Skin epidermis (tissue), 12 donors: Measurements from ENCODE around the gene KCNA10.

ENCODE experiments used
- H3K27ac ChIP-seq, 21 experiments: fragments of 200-600 bp; sonication (generic) in 11 of 21; one replicate each; pipeline ENCODE4 v1.5.0; 2020; ENCODE audit warnings: mild to moderate bottlenecking in 3 of 21, inconsistent platforms in 2 of 21, moderate library complexity in 2 of 21
- H3K4me3 ChIP-seq, 7 experiments: fragments of 200-600 bp; sonication (generic) in 2 of 7; one replicate each; pipeline ENCODE4 v1.5.0; 2020; ENCODE audit warnings: inconsistent platforms in 2 of 7, mild to moderate bottlenecking in 2 of 7, moderate library complexity in 1 of 7

Gene KCNA10

DNA sequence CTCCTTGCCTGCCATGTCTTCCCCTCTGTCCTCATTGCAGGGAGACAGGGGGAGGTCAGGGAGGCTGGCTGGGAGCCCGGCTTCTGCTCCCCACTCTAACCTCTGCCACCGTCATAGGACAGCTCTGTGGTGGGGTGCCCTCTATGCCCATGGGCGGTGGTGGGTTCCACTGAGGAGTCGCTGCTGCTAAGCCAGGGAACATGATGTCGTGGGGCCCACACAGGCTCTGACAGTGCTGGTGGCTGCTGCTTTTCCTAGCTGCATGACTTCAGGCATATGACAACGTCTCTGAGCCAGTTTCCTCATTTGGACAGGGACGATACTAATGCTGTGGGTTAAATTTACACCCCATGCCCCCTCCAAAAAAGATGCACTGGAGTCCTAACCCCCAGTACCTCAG, 14.7 kb downstream of the KCNA10 start:
- Histone ChIP-seq H3K27ac (no peak overlapping the region), H3K4me3 (no peak overlapping the region)

DNA sequence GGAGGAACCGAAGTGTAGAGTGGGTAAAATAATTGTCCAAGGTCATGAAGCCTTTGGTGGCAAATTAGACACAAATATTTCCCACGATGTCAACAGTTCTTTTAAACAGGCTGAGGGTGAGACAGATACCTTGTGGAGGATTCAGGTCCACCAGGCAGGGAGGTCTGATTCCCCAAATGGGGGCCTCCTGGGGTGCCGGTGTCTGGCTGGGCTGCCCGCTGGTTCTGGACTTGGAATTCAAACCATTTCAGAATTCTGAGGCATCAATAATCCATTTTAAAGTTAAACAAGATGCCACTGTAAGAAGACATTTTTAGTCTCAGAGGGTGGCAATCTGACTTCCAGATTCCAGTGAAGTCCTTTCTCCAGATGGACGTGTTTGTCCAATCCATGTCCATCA, 15.5 kb downstream of the KCNA10 start:
- no peak overlapping the region for H3K27ac ChIP-seq
- no peak overlapping the region for H3K4me3 ChIP-seq

DNA sequence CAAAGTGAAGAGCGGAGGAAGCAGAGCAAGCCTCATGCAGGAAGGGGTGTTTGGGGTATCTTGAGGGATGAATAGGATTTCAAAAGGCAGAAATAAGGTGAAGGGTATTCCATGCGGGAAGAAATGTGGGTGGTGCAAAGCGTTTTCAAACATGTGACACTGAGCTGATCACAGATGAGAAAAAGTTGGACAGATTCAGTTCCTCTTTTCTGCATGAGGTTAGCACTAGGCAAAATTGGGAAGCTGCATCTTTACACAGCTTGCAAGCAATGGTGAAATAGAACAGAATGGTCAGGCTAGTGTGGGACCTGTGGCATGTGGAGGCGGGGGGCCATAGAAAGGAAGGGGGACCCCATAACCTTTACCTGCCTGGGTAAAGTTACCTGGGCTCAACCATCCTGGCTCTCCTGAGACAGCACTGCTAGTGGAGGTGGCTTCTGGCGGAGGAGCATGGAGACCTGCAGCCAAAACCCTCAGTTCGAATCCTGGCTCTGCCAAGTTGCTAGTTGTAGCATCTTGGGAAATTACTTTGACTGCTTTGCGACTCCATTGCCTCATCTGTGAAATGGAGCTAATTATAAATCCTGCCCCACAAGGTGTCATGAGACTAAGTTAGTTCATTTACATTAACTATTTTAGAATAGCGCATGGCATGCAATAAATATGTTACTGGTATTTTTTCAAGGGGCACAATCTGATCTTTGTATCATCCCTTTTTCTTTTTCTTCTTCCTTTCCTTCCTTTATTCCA, 16.4 kb downstream of the KCNA10 start:
- peak overlapping the region in 1 of 21 experiments; percentile 36 for H3K27ac ChIP-seq
- H3K4me3 ChIP-seq: no peak overlapping the region

DNA sequence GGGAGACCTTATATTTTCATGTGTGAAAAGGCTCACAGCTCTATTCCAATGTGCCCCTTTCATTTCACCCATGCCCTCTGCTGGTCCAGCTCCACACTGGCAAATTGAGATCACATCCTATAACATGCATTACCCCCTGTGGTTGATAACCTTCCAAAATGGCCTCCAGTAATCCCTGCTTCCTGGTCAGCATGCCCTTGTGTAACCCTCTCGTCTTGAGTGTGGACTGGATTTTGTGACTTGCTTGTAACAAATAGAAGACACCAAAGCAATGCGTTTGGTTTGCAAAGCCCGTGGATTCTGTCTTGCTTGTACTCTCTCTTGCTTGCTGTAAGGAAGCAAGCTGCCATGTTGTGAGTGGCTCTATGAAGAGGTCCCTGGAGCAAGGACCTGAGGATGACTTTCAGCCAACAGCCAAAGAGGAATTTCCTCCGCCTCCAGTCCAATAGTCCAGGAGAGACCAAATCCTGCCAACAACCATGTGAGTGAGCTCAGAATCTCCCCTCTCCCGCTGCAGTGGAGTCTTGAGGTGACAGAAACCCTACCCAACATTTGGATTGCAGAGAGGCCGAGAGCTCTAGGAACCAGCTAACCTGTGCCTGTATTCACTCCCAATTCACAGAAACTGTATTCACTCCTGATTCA, 17.4 kb downstream of the KCNA10 start:
- Histone ChIP-seq H3K27ac (no peak overlapping the region), H3K4me3 (no peak overlapping the region)

DNA sequence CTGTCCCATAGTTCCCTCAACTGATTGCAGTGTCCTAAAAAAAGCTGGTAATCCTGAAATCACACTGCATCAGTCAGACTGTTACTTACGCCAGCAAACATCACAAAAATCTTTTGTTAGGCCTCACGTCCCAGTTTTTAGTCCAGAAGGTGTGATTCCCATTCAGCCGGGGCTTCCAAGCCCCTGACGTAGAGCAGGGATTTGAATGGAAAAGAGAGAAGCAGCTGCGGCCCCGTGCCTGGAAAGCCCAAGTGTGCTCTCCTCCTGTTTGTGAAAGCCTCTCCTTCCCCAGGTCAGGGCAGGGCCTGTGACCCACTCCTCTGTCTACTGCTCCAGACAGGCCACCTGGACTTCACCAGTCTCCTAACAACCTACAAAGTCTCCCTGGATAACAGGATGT, 20.7 kb downstream of the KCNA10 start:
- no peak overlapping the region for H3K27ac ChIP-seq
- no peak overlapping the region for H3K4me3 ChIP-seq

DNA sequence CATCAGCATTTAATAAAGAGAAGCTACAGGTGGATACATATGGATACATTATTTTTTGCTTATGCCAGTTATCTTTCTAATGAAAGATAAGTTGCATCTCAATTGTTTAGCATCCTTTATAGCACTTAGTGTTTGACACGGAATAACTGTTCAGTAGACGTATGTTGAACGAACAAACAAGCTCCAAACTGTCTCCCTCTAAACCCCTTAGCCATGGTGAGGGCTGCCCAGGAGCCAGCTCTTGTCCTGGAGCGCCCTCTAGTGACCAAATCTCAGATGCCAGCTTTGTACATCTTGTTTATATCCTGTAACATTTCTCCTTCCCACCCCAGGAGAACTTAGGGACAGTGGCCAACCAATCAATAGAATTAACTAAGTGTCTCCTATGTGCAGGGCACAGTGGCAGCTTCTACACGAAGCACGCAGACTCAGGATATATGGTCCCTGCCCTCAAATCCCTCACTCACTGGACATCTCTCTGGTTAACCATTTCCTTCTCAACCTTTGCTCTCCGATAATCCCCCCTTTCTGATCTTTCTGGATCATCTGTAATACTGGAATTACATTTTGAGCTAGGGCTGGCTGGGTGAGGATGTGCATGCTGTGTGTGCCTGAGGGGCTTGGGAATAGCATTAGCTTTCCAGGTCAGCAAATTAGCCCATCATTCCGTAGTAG, 22.9 kb downstream of the KCNA10 start:
- Histone ChIP-seq H3K27ac (no peak overlapping the region), H3K4me3 (no peak overlapping the region)

DNA sequence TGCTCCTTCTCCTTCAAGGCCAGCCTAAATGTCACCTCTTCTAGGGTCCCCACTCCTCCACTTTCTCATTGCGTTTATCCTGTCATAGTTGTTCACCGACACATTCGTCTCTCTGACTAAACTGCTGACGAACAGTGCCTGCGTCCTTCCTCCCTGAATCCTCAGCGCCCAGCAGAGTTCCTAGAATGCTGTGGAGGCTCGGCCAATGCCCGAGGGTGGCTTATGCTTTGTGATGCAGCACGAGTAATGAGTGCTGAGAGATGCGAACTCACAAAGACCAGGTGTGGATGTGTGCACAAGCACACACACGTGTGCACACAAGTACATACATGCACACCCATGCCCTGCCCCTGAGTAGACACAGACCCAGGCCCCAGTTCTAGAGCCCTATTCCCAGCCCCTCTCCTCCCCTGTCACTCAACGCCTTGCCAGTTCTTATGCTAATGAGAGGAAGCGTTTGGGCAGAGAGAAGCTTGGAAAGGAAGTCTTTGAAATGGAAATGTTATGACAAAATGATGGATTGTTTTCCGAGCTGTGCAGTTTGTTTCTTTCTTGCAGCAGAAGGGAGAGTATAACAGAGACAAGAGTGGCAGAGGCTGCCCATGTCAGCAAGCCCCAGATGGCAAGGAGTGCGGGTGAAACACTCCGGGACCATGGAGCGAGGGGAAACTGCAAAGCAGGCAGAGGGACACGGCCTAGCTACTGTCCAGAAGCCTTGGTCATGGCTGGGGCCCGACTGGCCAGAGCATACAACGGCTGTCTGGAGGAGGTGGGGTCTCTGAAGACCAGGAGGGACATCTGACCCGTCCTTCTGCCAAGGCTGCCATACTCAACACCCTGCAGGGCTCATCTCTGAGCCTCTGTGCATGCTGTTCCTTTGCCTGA, 24.2 kb downstream of the KCNA10 start:
- Histone ChIP-seq H3K27ac (no peak overlapping the region), H3K4me3 (no peak overlapping the region)

DNA sequence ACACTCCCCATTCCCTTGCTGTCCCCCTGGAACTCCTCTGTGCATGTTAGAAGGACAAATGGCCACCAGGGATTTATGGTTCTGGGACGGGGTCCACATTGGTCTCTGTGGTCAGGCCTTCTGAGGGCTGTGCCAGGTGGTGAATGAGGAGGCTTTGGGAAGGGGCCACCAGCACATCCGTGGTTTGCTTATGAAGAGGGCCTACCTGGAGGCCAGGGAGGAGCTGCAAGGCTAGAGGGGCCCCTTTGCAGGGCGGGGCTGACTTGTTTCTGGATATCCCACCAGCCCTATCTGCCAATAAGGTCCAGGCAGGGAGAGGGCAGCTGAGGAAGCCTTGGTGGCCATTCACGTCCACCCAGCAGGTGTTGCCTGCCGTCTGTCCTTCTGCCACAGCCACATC, 24.9 kb downstream of the KCNA10 start:
- Histone ChIP-seq H3K27ac (no peak overlapping the region), H3K4me3 (no peak overlapping the region)

DNA sequence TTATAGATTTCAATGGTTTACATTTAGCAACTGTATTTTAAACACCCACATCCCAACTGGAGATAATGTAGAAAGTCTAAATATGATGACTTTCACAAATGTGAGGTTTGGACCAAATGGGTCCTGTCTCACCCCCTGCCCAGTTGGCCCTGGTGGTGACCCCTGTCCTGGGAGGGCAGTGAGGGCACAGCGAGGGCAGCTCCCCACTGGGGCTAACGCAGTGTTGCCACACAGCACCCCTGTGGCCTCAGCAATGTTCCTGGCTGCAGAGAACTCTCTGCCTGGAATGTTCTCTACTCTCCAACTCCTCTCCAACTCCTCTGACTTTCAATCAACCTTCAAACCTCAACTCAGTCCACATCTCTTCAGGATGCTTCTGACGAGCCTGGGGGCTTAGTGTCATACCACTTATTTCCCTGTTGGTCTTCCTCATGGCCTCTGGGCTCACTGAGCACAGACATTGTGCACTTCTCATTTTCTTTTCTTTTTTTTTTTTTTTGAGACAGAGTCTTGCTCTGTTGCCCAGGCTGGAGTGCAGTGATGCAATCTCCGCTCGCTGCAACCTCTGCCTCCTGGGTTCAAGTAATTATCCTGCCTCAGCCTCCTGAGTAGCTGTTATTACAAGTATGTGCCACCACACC, 25.8 kb downstream of the KCNA10 start:
- no peak overlapping the region for H3K27ac ChIP-seq
- no peak overlapping the region for H3K4me3 ChIP-seq

DNA sequence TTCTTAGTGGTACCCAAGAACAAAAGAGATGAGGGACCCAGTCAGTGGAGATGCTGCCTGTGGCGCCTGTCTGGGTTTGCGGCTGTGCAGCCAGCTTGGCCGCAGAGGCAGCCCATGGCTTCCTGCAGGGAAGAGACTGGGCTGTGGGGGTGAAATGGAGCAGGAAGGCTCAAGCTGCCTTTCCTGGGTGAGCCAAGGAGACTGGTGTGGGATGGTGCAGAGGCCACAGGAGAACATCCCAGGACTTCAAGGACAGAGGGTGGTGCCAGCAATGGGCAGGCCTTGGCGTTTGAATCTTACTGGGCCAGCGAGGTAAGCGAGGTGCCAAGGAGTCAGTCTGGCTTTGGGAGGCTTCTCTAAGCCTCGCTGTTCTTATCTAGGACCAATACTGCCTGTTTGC, 26.4 kb downstream of the KCNA10 start:
- H3K4me3 ChIP-seq: no peak overlapping the region
- H3K27ac ChIP-seq: no peak overlapping the region

DNA sequence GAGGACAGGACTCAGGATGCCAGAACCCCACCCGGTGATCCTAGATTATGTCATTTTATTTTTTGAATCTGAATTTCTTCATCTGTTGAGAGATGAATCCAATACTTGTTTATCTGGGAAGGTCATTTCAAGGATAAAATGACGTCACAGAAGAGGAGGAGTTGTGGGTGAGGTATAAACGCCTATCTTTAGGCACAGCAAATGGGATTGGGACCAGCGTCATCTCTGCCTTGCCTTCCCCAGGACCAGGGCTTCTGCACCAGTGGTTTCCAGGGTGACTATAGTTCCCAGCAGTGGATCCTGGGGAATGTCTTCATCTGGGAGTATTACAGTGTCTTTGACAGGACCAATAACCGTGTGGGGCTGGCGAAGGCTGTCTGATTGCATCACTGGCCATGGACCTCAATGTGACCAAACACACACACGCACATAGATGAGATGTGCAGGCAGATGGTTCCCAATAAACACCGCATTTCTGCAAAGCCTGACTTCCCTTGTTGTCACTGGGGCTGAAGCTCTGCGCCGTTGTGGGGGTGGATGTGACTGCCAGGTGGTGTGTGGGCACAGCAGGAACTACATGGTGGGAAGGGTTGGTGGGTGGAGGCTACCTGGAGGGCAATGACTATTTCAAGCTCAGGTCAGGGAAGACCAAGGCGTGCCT, 28.1 kb downstream of the KCNA10 start:
- no peak overlapping the region for H3K27ac ChIP-seq

DNA sequence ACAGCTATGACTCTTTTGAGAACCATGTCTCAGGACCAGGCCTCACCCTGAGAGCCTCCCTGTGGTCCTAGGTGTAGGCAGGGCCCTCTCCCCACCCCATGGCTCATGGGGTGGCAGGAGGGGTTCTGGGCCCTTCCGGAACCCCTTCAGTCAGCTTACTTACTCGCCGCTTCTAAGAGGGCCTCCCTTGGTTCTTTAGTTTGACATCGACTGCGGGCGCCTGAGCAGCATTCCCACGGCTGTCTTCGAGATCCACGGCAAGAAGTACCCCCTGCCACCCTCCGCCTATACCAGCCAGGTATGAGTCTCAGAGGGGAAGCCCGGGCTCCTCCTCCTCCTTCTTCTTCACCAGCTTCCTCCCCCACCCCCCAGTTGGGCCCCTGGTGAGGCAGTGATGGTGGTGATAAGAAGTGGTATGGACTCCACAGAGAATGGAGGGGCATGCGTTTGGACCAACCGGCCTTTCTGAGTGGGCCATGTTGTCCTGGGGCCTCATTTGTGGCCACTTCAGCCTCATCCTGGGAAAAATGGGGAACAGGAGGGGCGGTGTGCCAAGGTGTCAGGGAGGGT, 28.9 kb downstream of the KCNA10 start:
- Histone ChIP-seq H3K27ac (no peak overlapping the region), H3K4me3 (no peak overlapping the region)

More for the DNA sequence above, 28.1 kb downstream of the KCNA10 start:
- no peak overlapping the region for H3K4me3 ChIP-seq

DNA sequence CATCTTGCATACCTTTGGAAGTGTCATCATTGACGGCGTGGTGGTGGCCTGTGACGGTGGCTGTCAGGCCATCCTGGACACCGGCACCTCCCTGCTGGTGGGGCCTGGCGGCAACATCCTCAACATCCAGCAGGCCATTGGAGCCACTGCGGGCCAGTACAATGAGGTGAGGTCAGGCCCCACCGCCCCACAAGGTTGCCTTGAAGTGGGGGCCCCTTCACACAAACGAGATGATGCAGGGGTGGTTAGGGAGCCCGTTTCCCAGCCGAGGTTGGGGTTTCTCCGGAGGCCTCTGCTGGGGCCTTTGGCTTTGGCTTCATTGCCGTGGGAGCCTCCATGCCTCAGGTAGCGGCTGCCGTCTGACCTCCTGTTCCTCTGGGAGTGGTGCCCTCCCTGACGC, 29.6 kb downstream of the KCNA10 start:
- Histone ChIP-seq H3K27ac (no peak overlapping the region), H3K4me3 (no peak overlapping the region)

DNA sequence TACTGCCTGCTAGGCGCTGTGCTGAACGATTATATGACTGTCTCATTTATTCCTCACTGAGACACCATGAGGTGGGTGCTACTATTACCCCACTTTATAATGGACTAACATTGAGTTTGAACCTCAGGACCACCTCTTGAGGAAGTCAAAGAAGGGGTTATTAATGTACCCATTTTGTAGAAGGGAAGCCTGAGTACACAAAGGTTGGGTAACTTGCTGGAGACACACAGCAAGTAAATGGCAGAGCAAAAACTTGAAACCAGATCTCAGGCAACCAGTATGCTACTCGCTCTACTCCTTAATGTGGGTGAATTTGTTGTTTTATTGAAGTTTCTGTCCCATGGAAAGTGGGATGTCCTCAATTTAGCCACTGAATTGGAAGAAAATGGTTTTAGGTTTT, 30.1 kb downstream of the KCNA10 start:
- Histone ChIP-seq H3K4me3 (no peak overlapping the region), H3K27ac (no peak overlapping the region)

DNA sequence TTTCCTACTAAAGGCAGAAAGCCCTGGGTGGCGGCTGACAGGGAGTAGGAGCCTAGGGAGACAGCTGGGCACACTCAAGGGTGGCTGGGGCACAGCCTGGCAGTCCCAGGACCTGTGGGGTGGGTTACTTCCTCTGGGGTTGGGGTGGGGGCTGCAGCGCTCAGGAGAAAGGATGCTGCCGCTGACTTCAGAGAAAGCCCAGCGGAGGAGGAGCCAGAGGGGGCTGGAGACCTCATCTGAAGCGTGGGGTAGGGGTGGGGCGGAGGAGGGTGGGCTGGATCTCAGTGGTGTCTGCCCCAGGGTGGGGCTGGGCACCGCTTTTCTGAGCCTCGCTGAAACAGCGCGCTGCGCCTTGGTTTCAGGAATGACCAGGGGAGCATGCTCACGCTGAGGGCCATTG, 30.8 kb downstream of the KCNA10 start:
- Histone ChIP-seq H3K27ac (no peak overlapping the region), H3K4me3 (no peak overlapping the region)

DNA sequence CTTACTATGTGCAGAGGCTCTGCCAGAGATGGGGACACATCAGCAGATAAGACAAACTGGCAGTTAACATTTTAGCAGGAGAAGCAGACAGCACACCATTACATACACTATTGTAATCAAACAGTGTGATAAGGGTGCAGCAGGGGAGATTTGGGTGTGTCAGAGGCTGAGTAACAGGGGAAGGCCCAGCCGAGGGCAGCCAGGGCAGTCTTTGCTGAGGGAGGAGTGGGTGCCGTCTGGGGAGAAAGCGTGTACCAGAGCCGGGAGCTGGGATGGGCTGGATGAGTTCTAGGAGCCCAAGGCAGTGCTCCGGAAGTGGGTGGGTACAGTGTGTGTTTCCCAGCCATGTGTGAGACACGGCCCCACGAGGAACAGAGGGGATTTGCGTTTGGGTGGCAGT, 31.2 kb downstream of the KCNA10 start:
- Histone ChIP-seq H3K4me3 (no peak overlapping the region), H3K27ac (no peak overlapping the region)

DNA sequence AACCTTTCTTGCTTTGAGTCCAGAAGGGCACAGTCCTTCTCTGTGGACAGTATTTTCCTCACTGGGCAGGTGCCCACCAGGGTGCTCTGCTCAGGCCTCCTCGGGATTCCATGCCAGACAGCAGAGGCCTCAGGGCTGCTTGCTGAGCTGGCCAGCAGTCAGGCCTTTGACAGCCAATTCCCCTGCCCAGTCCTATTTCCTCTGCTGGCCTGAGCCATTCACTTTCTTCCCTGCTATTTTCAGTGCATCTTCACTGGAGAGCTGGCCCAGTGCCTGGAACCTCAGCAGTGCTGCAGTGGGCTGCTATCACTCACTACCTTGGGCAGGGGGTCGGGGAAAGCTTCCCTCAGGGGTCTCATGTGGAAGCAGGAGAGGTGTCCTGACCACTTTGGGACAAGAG, 33.2 kb downstream of the KCNA10 start:
- H3K4me3 ChIP-seq: no peak overlapping the region
- H3K27ac ChIP-seq: no peak overlapping the region

DNA sequence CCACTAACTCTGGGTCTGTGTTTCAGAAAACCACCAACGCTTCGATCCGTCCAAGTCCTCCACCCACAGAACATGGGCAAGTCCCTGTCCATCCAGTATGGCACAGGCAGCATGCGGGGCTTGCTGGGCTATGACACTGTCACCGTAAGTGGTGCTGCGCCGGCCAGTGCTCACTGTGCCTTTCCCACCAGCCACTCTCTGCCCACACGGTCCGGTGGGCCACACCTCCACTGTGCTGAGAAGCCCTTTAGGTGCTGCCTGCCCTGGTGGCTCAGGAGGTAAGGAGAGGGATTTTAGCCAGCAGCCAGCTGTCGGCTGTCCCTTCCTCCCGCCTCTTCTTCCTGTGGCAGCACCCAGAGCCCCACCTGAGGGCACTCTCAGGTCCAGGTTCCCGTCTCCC, 34.2 kb downstream of the KCNA10 start:
- H3K27ac ChIP-seq: no peak overlapping the region

DNA sequence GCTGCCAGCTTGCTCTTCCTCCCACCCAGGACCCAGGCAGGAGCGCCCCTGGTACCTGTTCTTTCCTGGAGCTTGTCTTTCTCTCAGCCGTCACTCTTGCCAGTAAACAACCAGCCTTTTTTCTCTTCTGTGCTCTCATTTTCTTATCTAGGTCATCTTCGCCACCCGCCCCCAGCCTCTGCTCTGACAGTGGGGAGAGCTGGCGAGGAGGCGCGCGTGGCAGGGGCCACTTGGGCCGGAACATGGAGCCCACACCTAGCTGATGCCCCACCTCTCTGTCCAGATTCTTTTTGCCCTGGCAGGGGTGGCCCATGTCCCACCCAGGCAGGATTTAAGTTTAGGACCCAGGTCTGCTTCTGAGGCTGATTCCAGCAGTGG, 35.7 kb downstream of the KCNA10 start:
- H3K27ac ChIP-seq: no peak overlapping the region
- no peak overlapping the region for H3K4me3 ChIP-seq

More for the DNA sequence above, 34.2 kb downstream of the KCNA10 start:
- no peak overlapping the region for H3K4me3 ChIP-seq
